Panc1 (cell line): ENCODE results near the gene OAS1. TPM values are rescaled to one million over a fixed set of nuclear protein-coding genes. Genes with fewer than 3 reads are reported as not detected.
"Not testable (repeated sequence)": the region's sequence is repeated elsewhere in the genome, so short reads cannot be mapped to it uniquely, and the experiment has no call there.

Source experiments
- ATAC-seq: fragments of 200-7000 bp; cut with Tn5 transposase; 2 replicates; pipeline ENCODE4 v1.9.1; 2020; ENCODE audit warnings: mild to moderate bottlenecking, moderate library complexity
- BruUV-seq: library from RNA; stranded (reverse); fragments of 400-500 nt; replicated peaks from 2 replicates; lab custom pipeline; 2021; lab: Mats Ljungman, UMichigan
- CTCF ChIA-PET: fragments of 300-600 bp; sonication (Branson Sonifier 250); formaldehyde crosslinking; loops from one replicate; lab custom pipeline; 2022; ENCODE audit warnings: antibody characterized with exemption; lab: Charles Lee
- POLR2A ChIA-PET: fragments of 300-600 bp; sonication (Branson Sonifier 250); formaldehyde crosslinking; loops from one replicate; lab custom pipeline; 2022; ENCODE audit warnings: antibody characterized with exemption; lab: Charles Lee
- DNase-seq: peaks from one replicate; pipeline ENCODE4 v3.0.0-alpha.2; 2010; ENCODE audit warnings: low read depth, low spot score
- H3K27ac ChIP-seq: 2 replicates; pipeline ENCODE4 v1.5.1; 2011; ENCODE audit warnings: mild to moderate bottlenecking, low read length, inconsistent platforms
- H3K27me3 ChIP-seq: fragments of 200-500 bp; sonication (Bioruptor generic); 2 replicates; pipeline ENCODE4 v1.6.0; 2014; ENCODE audit warnings: low read length, inconsistent platforms; ENCODE audit not compliant: control insufficient read depth, insufficient read depth
- H3K36me3 ChIP-seq: fragments of 200-500 bp; sonication (Bioruptor generic); 2 replicates; pipeline ENCODE4 v1.5.1; 2014; ENCODE audit warnings: inconsistent platforms, mild to moderate bottlenecking, low read length, moderate library complexity; ENCODE audit not compliant: control insufficient read depth, insufficient read depth
- H3K4me1 ChIP-seq: 2 replicates; pipeline ENCODE4 v1.5.1; 2011; ENCODE audit warnings: inconsistent platforms, mild to moderate bottlenecking, low read length, moderate library complexity; ENCODE audit not compliant: control insufficient read depth, insufficient read depth
- H3K4me3 ChIP-seq, 2 experiments: 2 replicates each; pipeline ENCODE4 v1.5.1; 2011 to 2012; ENCODE audit warnings: low read depth in 2 of 2, low read length in 2 of 2, mild to moderate bottlenecking in 2 of 2, inconsistent platforms in 1 of 2, moderate library complexity in 1 of 2
- H3K9me3 ChIP-seq: fragments of 200-500 bp; sonication (Bioruptor generic); 2 replicates; pipeline ENCODE4 v1.5.1; 2014; ENCODE audit warnings: low read depth, mild to moderate bottlenecking, inconsistent platforms, low read length, moderate library complexity; ENCODE audit not compliant: control insufficient read depth, insufficient read depth
- POLR2AphosphoS5 ChIP-seq: IDR thresholded peaks from 2 replicates; pipeline ENCODE4 v1.6.1; 2012; ENCODE audit warnings: mild to moderate bottlenecking, low read depth, low read length, moderate library complexity
- REST ChIP-seq, 2 experiments: IDR thresholded peaks; 2 replicates each; pipeline ENCODE4 v1.6.1; 2011 to 2012; ENCODE audit warnings: low read depth in 2 of 2, control low read depth in 1 of 2, low read length in 1 of 2, mild to moderate bottlenecking in 1 of 2, moderate library complexity in 1 of 2; ENCODE audit not compliant: insufficient read depth in 1 of 2
- SIN3A ChIP-seq: IDR thresholded peaks from 2 replicates; pipeline ENCODE4 v1.6.1; 2012; ENCODE audit warnings: low read depth, mild to moderate bottlenecking, low read length, moderate library complexity, borderline replicate concordance; ENCODE audit not compliant: insufficient read depth
- TCF7L2 ChIP-seq: IDR thresholded peaks from 2 replicates; pipeline ENCODE4 v1.6.1; 2011; ENCODE audit warnings: mild to moderate bottlenecking, low read depth, low read length, inconsistent platforms
- in situ Hi-C: cut with HindIII; loops from 2 replicates; pipeline ENCODE4 v1.10.0; 2016; ENCODE audit warnings: low sequenced_read_pairs, low pct_unique_long_range_greater_than_20kb
- intact Hi-C: fragments of 100-400 bp; cut with micrococcal nuclease; formaldehyde crosslinking; loops from one replicate; pipeline ENCODE4 v1.10.0; 2022; ENCODE audit not compliant: unreplicated experiment
- total RNA-seq: library from RNA; stranded (reverse); gene quantifications from one replicate; pipeline ENCODE4 v1.2.1, GENCODE V29; 2021; ENCODE audit not compliant: unreplicated experiment
- TF ChIP-seq, protein P1 (sequence below): fragments of 450-650 bp; IDR thresholded peaks from 2 replicates; pipeline ENCODE4 v1.5.1; 2017; ENCODE audit warnings: mild to moderate bottlenecking

OAS1 gene
- total RNA-seq, 1 experiment from 2014 or later, result 4.5 TPM

DNA sequence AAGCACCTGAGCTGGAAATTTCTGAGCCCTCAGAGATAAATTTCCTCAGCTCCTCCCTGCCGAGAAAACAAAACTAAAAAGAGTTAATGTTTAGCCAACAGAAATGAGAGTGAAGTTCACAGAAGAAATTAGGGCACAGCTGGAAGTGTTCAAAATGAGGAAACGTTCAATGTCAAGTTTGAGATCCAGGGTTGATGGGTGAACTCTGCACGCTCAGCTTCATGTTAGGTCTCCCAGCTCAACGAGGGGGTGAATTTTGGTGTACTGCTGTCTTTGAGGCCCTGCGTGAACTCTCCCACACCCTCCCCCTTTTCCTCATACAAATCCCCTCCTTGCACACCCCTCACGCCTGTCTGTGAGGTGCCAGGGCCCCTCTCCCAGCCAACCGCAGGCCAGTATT is 18.2 kb downstream of the OAS1 start:
- intact Hi-C loops, result no loop called here
- TF ChIP-seq REST (IDR thresholded peaks at IDR 0.05; ENCODE audit: insufficient read depth in 1 of 2, low read depth in 2 of 2, low read length in 1 of 2), result no peak
- TF ChIP-seq, protein P1, sequence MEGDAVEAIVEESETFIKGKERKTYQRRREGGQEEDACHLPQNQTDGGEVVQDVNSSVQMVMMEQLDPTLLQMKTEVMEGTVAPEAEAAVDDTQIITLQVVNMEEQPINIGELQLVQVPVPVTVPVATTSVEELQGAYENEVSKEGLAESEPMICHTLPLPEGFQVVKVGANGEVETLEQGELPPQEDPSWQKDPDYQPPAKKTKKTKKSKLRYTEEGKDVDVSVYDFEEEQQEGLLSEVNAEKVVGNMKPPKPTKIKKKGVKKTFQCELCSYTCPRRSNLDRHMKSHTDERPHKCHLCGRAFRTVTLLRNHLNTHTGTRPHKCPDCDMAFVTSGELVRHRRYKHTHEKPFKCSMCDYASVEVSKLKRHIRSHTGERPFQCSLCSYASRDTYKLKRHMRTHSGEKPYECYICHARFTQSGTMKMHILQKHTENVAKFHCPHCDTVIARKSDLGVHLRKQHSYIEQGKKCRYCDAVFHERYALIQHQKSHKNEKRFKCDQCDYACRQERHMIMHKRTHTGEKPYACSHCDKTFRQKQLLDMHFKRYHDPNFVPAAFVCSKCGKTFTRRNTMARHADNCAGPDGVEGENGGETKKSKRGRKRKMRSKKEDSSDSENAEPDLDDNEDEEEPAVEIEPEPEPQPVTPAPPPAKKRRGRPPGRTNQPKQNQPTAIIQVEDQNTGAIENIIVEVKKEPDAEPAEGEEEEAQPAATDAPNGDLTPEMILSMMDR, result no peak
- no peak for TF ChIP-seq SIN3A
- TF ChIP-seq TCF7L2, result no peak
- TF ChIP-seq POLR2AphosphoS5, result no peak
- ChIA-PET POLR2A (interaction anchor here (0.7 kb wide), 1 partner anchor 163 kb away, joined by 3 read pairs; no protein-coding TSS in a partner anchor), CTCF (no interaction called here)
- Histone ChIP-seq H3K4me1 (no peaks in the 10 kb centered on the region), H3K36me3 (no peaks in the 10 kb centered on the region), H3K4me3 (no peak overlapping the region), H3K27me3 (peaks cover 12% of the 10 kb centered on the region), H3K27ac (no peak overlapping the region), H3K9me3 (no peaks in the 10 kb centered on the region)
- DNase-seq (no peak), ATAC-seq (no peak)
- in situ Hi-C loops, result no loop called here
- BruUV-seq, result no TSS peak

- H3K36me3 ChIP-seq, intact Hi-C loops, H3K4me3 ChIP-seq, DNase-seq, H3K27ac ChIP-seq, in situ Hi-C loops, CTCF ChIA-PET, ATAC-seq, H3K9me3 ChIP-seq, H3K4me1 ChIP-seq, POLR2A ChIA-PET, H3K27me3 ChIP-seq, BruUV-seq: not testable (repeated sequence)
Measured at GRCh38 chr12:112926416-112927033, 19.8 kb downstream of the OAS1 start.

- Histone ChIP-seq H3K4me3 (no peak overlapping the region), H3K27me3 (peaks cover 4% of the 10 kb centered on the region; the same call in 1 of the 2 replicates), H3K9me3 (no peaks in the 10 kb centered on the region), H3K36me3 (no peaks in the 10 kb centered on the region), H3K4me1 (no peaks in the 10 kb centered on the region), H3K27ac (no peak overlapping the region)
- CTCF ChIA-PET, result no interaction called here
- DNase-seq (no peak), ATAC-seq (no peak)
- intact Hi-C loops, result no loop called here
- no TSS peak for BruUV-seq
- POLR2A ChIA-PET, result no interaction called here
- TF ChIP-seq, protein P1, result no peak
- TF ChIP-seq TCF7L2 (no peak), POLR2AphosphoS5 (no peak), REST (IDR thresholded peaks at IDR 0.05; ENCODE audit: insufficient read depth in 1 of 2, low read depth in 2 of 2, low read length in 1 of 2) (no peak), SIN3A (no peak)
- in situ Hi-C loops, result no loop called here
Measured at GRCh38 chr12:112927475-112927874, 20.7 kb downstream of the OAS1 start.
